ENCODE results near the gene HEBP2.

Gene HEBP2

DNA sequence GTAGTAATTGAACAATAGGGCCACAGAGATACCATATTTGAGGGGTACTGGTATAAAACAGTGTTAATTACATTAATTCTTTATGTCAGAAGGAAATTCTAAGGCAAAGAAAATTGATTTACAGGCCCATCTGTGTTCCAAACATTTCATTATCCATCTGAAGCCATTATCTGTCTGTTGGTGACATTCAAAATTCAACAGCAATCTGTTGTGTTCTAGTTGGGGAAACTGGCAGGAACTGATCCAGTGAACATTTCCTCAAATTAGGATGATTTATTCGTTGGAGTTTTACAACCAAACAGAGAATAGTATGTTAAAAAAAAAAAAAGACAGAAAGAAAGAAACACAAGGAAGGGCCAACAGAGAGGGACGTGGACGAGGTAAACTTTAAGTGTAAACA is 30.1 kb downstream of the HEBP2 start:
- no peak for ATAC-seq

DNA sequence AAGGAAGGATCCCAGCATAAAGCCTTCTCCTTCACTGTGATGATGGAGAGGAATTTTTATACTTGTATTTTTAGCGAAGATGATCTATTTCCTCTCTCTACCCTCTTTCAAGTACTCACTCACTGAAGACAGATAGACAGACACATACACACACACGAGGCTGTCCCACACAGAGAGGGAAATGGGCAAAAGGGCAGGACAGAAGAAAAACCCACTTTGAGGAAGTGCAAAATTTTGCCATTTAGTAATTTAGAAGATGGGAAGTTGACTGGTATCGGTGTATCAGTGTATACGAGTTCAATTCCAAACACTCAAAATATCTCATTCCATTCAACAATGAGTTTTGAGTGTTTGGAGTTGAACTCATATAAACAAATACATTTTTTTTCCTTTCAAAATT is 30.9 kb downstream of the HEBP2 start:
- no peak for ATAC-seq

More for the DNA sequence above, 30.1 kb downstream of the HEBP2 start:
- no peak for TF ChIP-seq ISL1 (CRISPR knock-in tag; IDR thresholded peaks at IDR 0.05)
- TF ChIP-seq, protein P1, sequence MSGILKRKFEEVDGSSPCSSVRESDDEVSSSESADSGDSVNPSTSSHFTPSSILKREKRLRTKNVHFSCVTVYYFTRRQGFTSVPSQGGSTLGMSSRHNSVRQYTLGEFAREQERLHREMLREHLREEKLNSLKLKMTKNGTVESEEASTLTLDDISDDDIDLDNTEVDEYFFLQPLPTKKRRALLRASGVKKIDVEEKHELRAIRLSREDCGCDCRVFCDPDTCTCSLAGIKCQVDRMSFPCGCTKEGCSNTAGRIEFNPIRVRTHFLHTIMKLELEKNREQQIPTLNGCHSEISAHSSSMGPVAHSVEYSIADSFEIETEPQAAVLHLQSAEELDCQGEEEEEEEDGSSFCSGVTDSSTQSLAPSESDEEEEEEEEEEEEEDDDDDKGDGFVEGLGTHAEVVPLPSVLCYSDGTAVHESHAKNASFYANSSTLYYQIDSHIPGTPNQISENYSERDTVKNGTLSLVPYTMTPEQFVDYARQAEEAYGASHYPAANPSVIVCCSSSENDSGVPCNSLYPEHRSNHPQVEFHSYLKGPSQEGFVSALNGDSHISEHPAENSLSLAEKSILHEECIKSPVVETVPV (CRISPR knock-in tag; IDR thresholded peaks at IDR 0.05), result no peak
- TF ChIP-seq CSDC2 (CRISPR knock-in tag; IDR thresholded peaks at IDR 0.05), result no peak
- TF ChIP-seq, protein P2, sequence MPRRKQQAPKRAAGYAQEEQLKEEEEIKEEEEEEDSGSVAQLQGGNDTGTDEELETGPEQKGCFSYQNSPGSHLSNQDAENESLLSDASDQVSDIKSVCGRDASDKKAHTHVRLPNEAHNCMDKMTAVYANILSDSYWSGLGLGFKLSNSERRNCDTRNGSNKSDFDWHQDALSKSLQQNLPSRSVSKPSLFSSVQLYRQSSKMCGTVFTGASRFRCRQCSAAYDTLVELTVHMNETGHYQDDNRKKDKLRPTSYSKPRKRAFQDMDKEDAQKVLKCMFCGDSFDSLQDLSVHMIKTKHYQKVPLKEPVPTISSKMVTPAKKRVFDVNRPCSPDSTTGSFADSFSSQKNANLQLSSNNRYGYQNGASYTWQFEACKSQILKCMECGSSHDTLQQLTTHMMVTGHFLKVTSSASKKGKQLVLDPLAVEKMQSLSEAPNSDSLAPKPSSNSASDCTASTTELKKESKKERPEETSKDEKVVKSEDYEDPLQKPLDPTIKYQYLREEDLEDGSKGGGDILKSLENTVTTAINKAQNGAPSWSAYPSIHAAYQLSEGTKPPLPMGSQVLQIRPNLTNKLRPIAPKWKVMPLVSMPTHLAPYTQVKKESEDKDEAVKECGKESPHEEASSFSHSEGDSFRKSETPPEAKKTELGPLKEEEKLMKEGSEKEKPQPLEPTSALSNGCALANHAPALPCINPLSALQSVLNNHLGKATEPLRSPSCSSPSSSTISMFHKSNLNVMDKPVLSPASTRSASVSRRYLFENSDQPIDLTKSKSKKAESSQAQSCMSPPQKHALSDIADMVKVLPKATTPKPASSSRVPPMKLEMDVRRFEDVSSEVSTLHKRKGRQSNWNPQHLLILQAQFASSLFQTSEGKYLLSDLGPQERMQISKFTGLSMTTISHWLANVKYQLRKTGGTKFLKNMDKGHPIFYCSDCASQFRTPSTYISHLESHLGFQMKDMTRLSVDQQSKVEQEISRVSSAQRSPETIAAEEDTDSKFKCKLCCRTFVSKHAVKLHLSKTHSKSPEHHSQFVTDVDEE (CRISPR knock-in tag; IDR thresholded peaks at IDR 0.05), result no peak
- TF ChIP-seq ARNTL (CRISPR knock-in tag; IDR thresholded peaks at IDR 0.05; ENCODE audit: borderline replicate concordance, low read depth), result no peak
- TF ChIP-seq, protein P3, sequence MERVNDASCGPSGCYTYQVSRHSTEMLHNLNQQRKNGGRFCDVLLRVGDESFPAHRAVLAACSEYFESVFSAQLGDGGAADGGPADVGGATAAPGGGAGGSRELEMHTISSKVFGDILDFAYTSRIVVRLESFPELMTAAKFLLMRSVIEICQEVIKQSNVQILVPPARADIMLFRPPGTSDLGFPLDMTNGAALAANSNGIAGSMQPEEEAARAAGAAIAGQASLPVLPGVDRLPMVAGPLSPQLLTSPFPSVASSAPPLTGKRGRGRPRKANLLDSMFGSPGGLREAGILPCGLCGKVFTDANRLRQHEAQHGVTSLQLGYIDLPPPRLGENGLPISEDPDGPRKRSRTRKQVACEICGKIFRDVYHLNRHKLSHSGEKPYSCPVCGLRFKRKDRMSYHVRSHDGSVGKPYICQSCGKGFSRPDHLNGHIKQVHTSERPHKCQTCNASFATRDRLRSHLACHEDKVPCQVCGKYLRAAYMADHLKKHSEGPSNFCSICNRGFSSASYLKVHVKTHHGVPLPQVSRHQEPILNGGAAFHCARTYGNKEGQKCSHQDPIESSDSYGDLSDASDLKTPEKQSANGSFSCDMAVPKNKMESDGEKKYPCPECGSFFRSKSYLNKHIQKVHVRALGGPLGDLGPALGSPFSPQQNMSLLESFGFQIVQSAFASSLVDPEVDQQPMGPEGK (CRISPR knock-in tag; IDR thresholded peaks at IDR 0.05; ENCODE audit: borderline replicate concordance), result no peak
- TF ChIP-seq TOX (CRISPR knock-in tag; IDR thresholded peaks at IDR 0.05; ENCODE audit: borderline replicate concordance), result no peak
- TF ChIP-seq GLIS3 (CRISPR knock-in tag; IDR thresholded peaks at IDR 0.05), result no peak
- no peak for TF ChIP-seq OSR1 (CRISPR knock-in tag; IDR thresholded peaks at IDR 0.05)
- no peak for TF ChIP-seq SNAI2 (CRISPR knock-in tag; IDR thresholded peaks at IDR 0.05)
- TF ChIP-seq PPARA (CRISPR knock-in tag; IDR thresholded peaks at IDR 0.05; ENCODE audit: borderline replicate concordance), result no peak
- no peak for TF ChIP-seq ESRRG (CRISPR knock-in tag; IDR thresholded peaks at IDR 0.05)
- no peak for TF ChIP-seq TCF4 (CRISPR knock-in tag; IDR thresholded peaks at IDR 0.05; ENCODE audit: borderline replicate concordance)
- no peak for TF ChIP-seq ZFP30 (CRISPR knock-in tag; IDR thresholded peaks at IDR 0.05)
- TF ChIP-seq RARB (CRISPR knock-in tag; IDR thresholded peaks at IDR 0.05), result no peak

DNA sequence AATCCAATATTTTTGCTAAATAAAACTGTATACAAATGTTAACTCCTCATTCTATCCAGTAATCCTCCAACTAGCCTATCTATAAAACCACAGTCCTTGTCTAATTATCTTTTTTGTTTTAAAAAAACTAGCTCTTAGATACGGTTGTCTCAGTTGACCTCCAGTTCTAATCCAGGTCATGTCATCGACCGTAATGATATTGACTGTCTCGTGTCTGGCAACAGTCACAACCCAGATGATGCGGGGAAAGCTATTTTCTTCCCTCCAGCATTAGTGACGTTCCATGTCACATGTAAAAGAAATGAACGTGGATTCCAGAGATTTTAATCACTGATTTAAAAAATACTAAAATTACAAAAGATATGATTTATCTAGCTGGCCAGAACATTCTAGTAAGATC is 35.5 kb downstream of the HEBP2 start:
- TF ChIP-seq ZC3H10 (CRISPR knock-in tag; IDR thresholded peaks at IDR 0.05), result no peak
- TF ChIP-seq ZFP30 (CRISPR knock-in tag; IDR thresholded peaks at IDR 0.05), result no peak
- no peak for TF ChIP-seq PPARA (CRISPR knock-in tag; IDR thresholded peaks at IDR 0.05; ENCODE audit: borderline replicate concordance)
- TF ChIP-seq OSR1 (CRISPR knock-in tag; IDR thresholded peaks at IDR 0.05), result no peak
- no peak for TF ChIP-seq TOX (CRISPR knock-in tag; IDR thresholded peaks at IDR 0.05; ENCODE audit: borderline replicate concordance)
- TF ChIP-seq CSDC2 (CRISPR knock-in tag; IDR thresholded peaks at IDR 0.05), result no peak
- TF ChIP-seq ZFP3 (CRISPR knock-in tag; IDR thresholded peaks at IDR 0.05), result no peak
- no peak for TF ChIP-seq BACH2 (CRISPR knock-in tag; IDR thresholded peaks at IDR 0.05; ENCODE audit: borderline replicate concordance)
- TF ChIP-seq TCF4 (CRISPR knock-in tag; IDR thresholded peaks at IDR 0.05; ENCODE audit: borderline replicate concordance), result no peak
- no peak for TF ChIP-seq ESRRG (CRISPR knock-in tag; IDR thresholded peaks at IDR 0.05)
- TF ChIP-seq, protein P2 (CRISPR knock-in tag; IDR thresholded peaks at IDR 0.05), result no peak
- TF ChIP-seq, protein P4, sequence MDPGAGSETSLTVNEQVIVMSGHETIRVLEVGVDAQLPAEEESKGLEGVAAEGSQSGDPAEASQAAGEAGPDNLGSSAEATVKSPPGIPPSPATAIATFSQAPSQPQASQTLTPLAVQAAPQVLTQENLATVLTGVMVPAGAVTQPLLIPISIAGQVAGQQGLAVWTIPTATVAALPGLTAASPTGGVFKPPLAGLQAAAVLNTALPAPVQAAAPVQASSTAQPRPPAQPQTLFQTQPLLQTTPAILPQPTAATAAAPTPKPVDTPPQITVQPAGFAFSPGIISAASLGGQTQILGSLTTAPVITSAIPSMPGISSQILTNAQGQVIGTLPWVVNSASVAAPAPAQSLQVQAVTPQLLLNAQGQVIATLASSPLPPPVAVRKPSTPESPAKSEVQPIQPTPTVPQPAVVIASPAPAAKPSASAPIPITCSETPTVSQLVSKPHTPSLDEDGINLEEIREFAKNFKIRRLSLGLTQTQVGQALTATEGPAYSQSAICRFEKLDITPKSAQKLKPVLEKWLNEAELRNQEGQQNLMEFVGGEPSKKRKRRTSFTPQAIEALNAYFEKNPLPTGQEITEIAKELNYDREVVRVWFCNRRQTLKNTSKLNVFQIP (CRISPR knock-in tag; IDR thresholded peaks at IDR 0.05; ENCODE audit: borderline replicate concordance, low read depth), result no peak
- no peak for TF ChIP-seq ARNTL (CRISPR knock-in tag; IDR thresholded peaks at IDR 0.05; ENCODE audit: borderline replicate concordance, low read depth)
- TF ChIP-seq ZNF70 (CRISPR knock-in tag; IDR thresholded peaks at IDR 0.05), result no peak

More for the DNA sequence above, 30.9 kb downstream of the HEBP2 start:
- TF ChIP-seq ESRRG (CRISPR knock-in tag; IDR thresholded peaks at IDR 0.05), result no peak
- TF ChIP-seq ZFP30 (CRISPR knock-in tag; IDR thresholded peaks at IDR 0.05), result no peak
- no peak for TF ChIP-seq SNAI2 (CRISPR knock-in tag; IDR thresholded peaks at IDR 0.05)
- TF ChIP-seq, protein P1 (CRISPR knock-in tag; IDR thresholded peaks at IDR 0.05), result no peak

More for the DNA sequence above, 35.5 kb downstream of the HEBP2 start:
- ATAC-seq, result no peak

Measured in SK-N-SH treated with all-trans-retinoic acid at 6 μM for 48 hours (cell line).